ENCODE data around the gene GABRB3.

GABRB3 gene

DNA sequence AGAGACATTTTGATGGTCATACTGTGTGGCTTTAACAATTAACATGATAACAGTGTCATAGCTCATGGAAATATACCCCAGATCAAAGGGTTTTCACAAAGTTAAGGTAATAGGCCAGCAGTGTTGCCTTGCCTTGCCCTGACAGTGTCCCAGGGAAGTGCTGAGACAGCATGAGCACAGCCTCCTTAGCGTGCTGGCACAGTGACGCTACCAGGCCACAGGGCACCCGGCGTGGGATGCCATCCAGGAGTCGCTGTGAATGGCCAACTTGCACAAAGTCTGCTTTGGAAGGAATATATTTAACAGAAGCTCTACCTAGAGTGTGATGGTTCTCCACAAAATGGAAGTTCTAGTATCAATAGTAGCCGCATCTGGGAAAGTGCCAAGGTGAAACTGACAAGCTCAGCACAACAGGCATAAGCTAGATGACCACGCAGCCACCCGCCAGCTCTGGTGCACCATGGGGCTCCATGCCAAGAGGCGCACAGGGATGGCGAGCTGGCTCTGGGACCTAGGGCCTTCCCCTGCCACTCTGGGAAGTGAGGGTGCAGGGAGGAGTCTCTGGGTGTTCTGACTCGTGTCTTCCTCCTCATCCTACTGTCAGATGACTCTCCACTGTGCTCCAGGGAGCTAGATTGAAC is 86.2 kb downstream of the GABRB3 start:
- Histone ChIP-seq H4K20me1 (ENCODE audit: control insufficient read depth, insufficient read depth, low read depth, low read length) (no peaks in the 10 kb centered on the region), H3K27ac (ENCODE audit: low read depth, low read length) (no peak overlapping the region), H3F3A (ENCODE audit: control insufficient read depth, insufficient read depth) (no peaks in the 10 kb centered on the region), H3K4me3 (ENCODE audit: low read length) (no peak overlapping the region), H3K4me1 (ENCODE audit: control insufficient read depth, low read length) (no peaks in the 10 kb centered on the region), H3K9me2 (replicated peaks; ENCODE audit: control insufficient read depth, low read length) (no peaks in the 10 kb centered on the region), H3K4me2 (ENCODE audit: low read length) (no peak overlapping the region), H3K79me2 (ENCODE audit: control insufficient read depth, low read length) (no peaks in the 10 kb centered on the region), H3K27me3 (ENCODE audit: control insufficient read depth, low read length) (no peaks in the 10 kb centered on the region), H3K36me3 (ENCODE audit: control insufficient read depth, low read length) (no peaks in the 10 kb centered on the region), H3K9me3 (ENCODE audit: control insufficient read depth, insufficient read depth, low read length) (peaks cover 24% of the 10 kb centered on the region; the same call in 1 of the 2 replicates)
- TF ChIP-seq EZH2phosphoT487 (IDR thresholded peaks at IDR 0.05; ENCODE audit: borderline replicate concordance, low read length) = no peak
- no peak for TF ChIP-seq CTCF (IDR thresholded peaks at IDR 0.05; ENCODE audit: low read depth, low read length, poor library complexity, severe bottlenecking)

GRCh38 chr15:26682598-26683164 is 90.2 kb downstream of the GABRB3 start:
- no peaks in the 10 kb centered on the region for H3K4me1 ChIP-seq (ENCODE audit: control insufficient read depth, low read length)
- H3K9me2 ChIP-seq (replicated peaks; ENCODE audit: control insufficient read depth, low read length) = no peaks in the 10 kb centered on the region
- peaks cover 22% of the 10 kb centered on the region; the same call in 1 of the 2 replicates for H3K9me3 ChIP-seq (ENCODE audit: control insufficient read depth, insufficient read depth, low read length)
- no peaks in the 10 kb centered on the region for H3K36me3 ChIP-seq (ENCODE audit: control insufficient read depth, low read length)
- no peaks in the 10 kb centered on the region for H3K27me3 ChIP-seq (ENCODE audit: control insufficient read depth, low read length)
- H3K4me2 ChIP-seq (ENCODE audit: low read length) = no peak overlapping the region
- no peaks in the 10 kb centered on the region for H3F3A ChIP-seq (ENCODE audit: control insufficient read depth, insufficient read depth)
- no peaks in the 10 kb centered on the region for H4K20me1 ChIP-seq (ENCODE audit: control insufficient read depth, insufficient read depth, low read depth, low read length)
- H3K79me2 ChIP-seq (ENCODE audit: control insufficient read depth, low read length) = no peaks in the 10 kb centered on the region
- no peak overlapping the region for H3K4me3 ChIP-seq (ENCODE audit: low read length)
- TF ChIP-seq EZH2phosphoT487 (IDR thresholded peaks at IDR 0.05; ENCODE audit: borderline replicate concordance, low read length) = no peak
- no peak overlapping the region for H3K27ac ChIP-seq (ENCODE audit: low read depth, low read length)

DNA sequence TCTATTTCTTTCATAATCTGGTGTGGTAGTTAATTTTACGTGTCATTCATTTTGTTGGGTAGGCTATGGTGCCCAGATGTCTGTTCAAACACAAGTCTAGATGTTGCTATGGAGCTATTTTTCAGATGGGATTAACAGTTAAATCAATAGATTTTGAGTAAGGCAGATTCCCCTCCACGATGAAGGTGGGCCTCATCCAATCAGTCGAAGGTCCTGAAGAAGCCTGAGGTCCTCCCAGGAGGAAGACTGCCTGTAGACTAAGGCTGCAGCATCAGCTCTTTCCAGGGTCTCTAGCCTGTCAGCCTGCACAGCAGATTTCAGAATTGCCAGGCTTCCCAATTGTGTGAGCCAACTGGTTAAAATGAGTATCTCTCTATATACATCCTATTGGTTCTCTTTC is 92.9 kb downstream of the GABRB3 start:
- H3K4me1 ChIP-seq (ENCODE audit: control insufficient read depth, low read length) = no peaks in the 10 kb centered on the region
- H3K9me3 ChIP-seq (ENCODE audit: control insufficient read depth, insufficient read depth, low read length) = peaks cover 26% of the 10 kb centered on the region; the same call in 1 of the 2 replicates
- no peaks in the 10 kb centered on the region for H4K20me1 ChIP-seq (ENCODE audit: control insufficient read depth, insufficient read depth, low read depth, low read length)
- no peak for TF ChIP-seq EZH2phosphoT487 (IDR thresholded peaks at IDR 0.05; ENCODE audit: borderline replicate concordance, low read length)
- TF ChIP-seq CTCF (IDR thresholded peaks at IDR 0.05; ENCODE audit: low read depth, low read length, poor library complexity, severe bottlenecking) = no peak
- H3K4me2 ChIP-seq (ENCODE audit: low read length) = no peak overlapping the region
- no peaks in the 10 kb centered on the region for H3K79me2 ChIP-seq (ENCODE audit: control insufficient read depth, low read length)
- H3K9me2 ChIP-seq (replicated peaks; ENCODE audit: control insufficient read depth, low read length) = no peaks in the 10 kb centered on the region
- no peaks in the 10 kb centered on the region for H3K27me3 ChIP-seq (ENCODE audit: control insufficient read depth, low read length)
- no peak overlapping the region for H3K4me3 ChIP-seq (ENCODE audit: low read length)
- no peaks in the 10 kb centered on the region for H3K36me3 ChIP-seq (ENCODE audit: control insufficient read depth, low read length)
- H3K27ac ChIP-seq (ENCODE audit: low read depth, low read length) = no peak overlapping the region
- no peaks in the 10 kb centered on the region for H3F3A ChIP-seq (ENCODE audit: control insufficient read depth, insufficient read depth)

DNA sequence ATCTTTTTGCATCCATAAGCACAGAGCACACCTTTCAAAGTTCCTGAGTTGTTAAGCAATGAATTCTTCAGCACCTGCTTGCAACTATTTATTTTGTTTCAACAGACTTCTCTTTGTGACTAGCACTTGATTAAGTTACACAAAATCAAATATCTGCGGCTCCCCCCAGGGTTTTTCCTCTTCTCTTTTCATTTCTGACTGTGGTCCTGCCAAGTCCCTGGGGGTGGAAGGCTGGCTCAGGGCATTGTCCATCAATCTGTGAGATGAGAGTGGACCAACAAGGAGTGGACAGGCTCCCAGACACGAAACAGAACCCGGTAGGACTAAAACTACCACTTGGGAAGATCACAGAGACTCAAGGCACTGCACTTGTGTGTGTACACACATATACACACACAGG is 96.8 kb downstream of the GABRB3 start:
- TF ChIP-seq EZH2phosphoT487 (IDR thresholded peaks at IDR 0.05; ENCODE audit: borderline replicate concordance, low read length) = no peak
- no peak for TF ChIP-seq CTCF (IDR thresholded peaks at IDR 0.05; ENCODE audit: low read depth, low read length, poor library complexity, severe bottlenecking)
- no peak overlapping the region for H3K27ac ChIP-seq (ENCODE audit: low read depth, low read length)

More for the DNA sequence above, 96.8 kb downstream of the GABRB3 start:
- no peak overlapping the region for H3K4me2 ChIP-seq (ENCODE audit: low read length)
- H3K9me2 ChIP-seq (replicated peaks; ENCODE audit: control insufficient read depth, low read length) = no peaks in the 10 kb centered on the region
- no peaks in the 10 kb centered on the region for H3F3A ChIP-seq (ENCODE audit: control insufficient read depth, insufficient read depth)
- no peaks in the 10 kb centered on the region for H4K20me1 ChIP-seq (ENCODE audit: control insufficient read depth, insufficient read depth, low read depth, low read length)
- no peaks in the 10 kb centered on the region for H3K27me3 ChIP-seq (ENCODE audit: control insufficient read depth, low read length)
- no peaks in the 10 kb centered on the region for H3K36me3 ChIP-seq (ENCODE audit: control insufficient read depth, low read length)
- no peaks in the 10 kb centered on the region for H3K4me1 ChIP-seq (ENCODE audit: control insufficient read depth, low read length)
- H3K79me2 ChIP-seq (ENCODE audit: control insufficient read depth, low read length) = no peaks in the 10 kb centered on the region
- peaks cover 19% of the 10 kb centered on the region; the same call in 1 of the 2 replicates for H3K9me3 ChIP-seq (ENCODE audit: control insufficient read depth, insufficient read depth, low read length)
- H3K4me3 ChIP-seq (ENCODE audit: low read length) = no peak overlapping the region

Measured in DOHH2 (cell line).